ENCODE data around the gene NFIX.

GRCh38 chr19:12982648-12983047, 12.6 kb upstream of the NFIX start:
- no peak for TF ChIP-seq CTCF (conservative IDR thresholded peaks at IDR 0.05 in 1 of 2, IDR thresholded peaks at IDR 0.05 in 1 of 2; ENCODE audit: low read depth in 1 of 2, low read length in 2 of 2)
- TF ChIP-seq EZH2 (IDR thresholded peaks at IDR 0.05; ENCODE audit: low read length, missing control alignments) = no peak
